HFFc6 (cell line): ENCODE results near the gene DYSF. TPM values are rescaled to one million over a fixed set of nuclear protein-coding genes. Genes with fewer than 3 reads are reported as not detected.

Source experiments
- DNase-seq: peaks from one replicate; pipeline ENCODE4 v3.0.0-alpha.2; 2018
- H3K27ac Mint-ChIP-seq: 2 replicates; pipeline ENCODE4 v1.8.0; 2020; ENCODE audit warnings: mild to moderate bottlenecking, mixed read lengths
- H3K27me3 Mint-ChIP-seq: 2 replicates; pipeline ENCODE4 v1.8.0; 2021; ENCODE audit warnings: mild to moderate bottlenecking, moderate library complexity, mixed read lengths; ENCODE audit not compliant: insufficient read depth
- H3K36me3 Mint-ChIP-seq: 2 replicates; pipeline ENCODE4 v1.8.0; 2021; ENCODE audit warnings: low read depth, mixed read lengths
- H3K4me1 Mint-ChIP-seq: 2 replicates; pipeline ENCODE4 v1.8.0; 2020; ENCODE audit warnings: low read depth, mixed read lengths
- H3K4me3 Mint-ChIP-seq: 2 replicates; pipeline ENCODE4 v1.8.0; 2020; ENCODE audit warnings: mild to moderate bottlenecking, moderate library complexity, mixed read lengths
- H3K9me3 Mint-ChIP-seq: 2 replicates; pipeline ENCODE4 v1.8.0; 2020; ENCODE audit warnings: mild to moderate bottlenecking, mixed read lengths
- CTCF ChIP-seq: fragments of 200-600 bp; sonication (generic); IDR thresholded peaks from 2 replicates; pipeline ENCODE4 v1.5.0; 2021; ENCODE audit warnings: antibody characterized with exemption, mild to moderate bottlenecking
- total RNA-seq, 6 experiments: library from RNA; stranded (reverse); fragmentation: NEBNext Ultra II Directional; extraction: Animal tissue kit (Norgen Biotek cat#: 25700); gene quantifications; 2 replicates in 1 of 6; 3 replicates in 5 of 6; pipeline ENCODE4 v1.2.3, GENCODE V29; 2021

The DYSF gene
- total RNA-seq, 6 experiments from 2014 or later: 0.07 to 0.57 (median 0.32) TPM

GRCh38 chr2:71722286-71722685, 268.9 kb downstream of the DYSF start:
- H3K4me3 Mint-ChIP-seq: no peak overlapping the region
- no peak for DNase-seq
- TF ChIP-seq CTCF: no peak
- peaks cover 45% of the 10 kb centered on the region; the same call in 1 of the 2 replicates for H3K4me1 Mint-ChIP-seq
- H3K27ac Mint-ChIP-seq: no peak overlapping the region
- peaks cover 5% of the 10 kb centered on the region for H3K9me3 Mint-ChIP-seq
- H3K27me3 Mint-ChIP-seq: no peaks in the 10 kb centered on the region; the same call in 1 of the 2 replicates
- no peaks in the 10 kb centered on the region; the same call in 1 of the 2 replicates for H3K36me3 Mint-ChIP-seq

GRCh38 chr2:71724793-71725192, 271.4 kb downstream of the DYSF start:
- H3K9me3 Mint-ChIP-seq: peaks cover 5% of the 10 kb centered on the region
- no peaks in the 10 kb centered on the region; the same call in 1 of the 2 replicates for H3K36me3 Mint-ChIP-seq
- peaks cover 20% of the 10 kb centered on the region; the same call in 1 of the 2 replicates for H3K4me1 Mint-ChIP-seq
- peaks cover 9% of the 10 kb centered on the region for H3K27me3 Mint-ChIP-seq
- TF ChIP-seq CTCF: no peak
- H3K27ac Mint-ChIP-seq: no peak overlapping the region
- no peak overlapping the region for H3K4me3 Mint-ChIP-seq
- DNase-seq: no peak

GRCh38 chr2:71725836-71726235, 272.5 kb downstream of the DYSF start:
- no peak for TF ChIP-seq CTCF
- Mint-ChIP-seq H3K27me3 (peaks cover 13% of the 10 kb centered on the region), H3K9me3 (peaks cover 5% of the 10 kb centered on the region), H3K27ac (no peak overlapping the region), H3K36me3 (no peaks in the 10 kb centered on the region; the same call in 1 of the 2 replicates), H3K4me3 (no peak overlapping the region), H3K4me1 (peaks cover 9% of the 10 kb centered on the region; the same call in 1 of the 2 replicates)
- DNase-seq: no peak

GRCh38 chr2:71727562-71727961, 274.2 kb downstream of the DYSF start:
- Mint-ChIP-seq H3K27ac (no peak overlapping the region), H3K9me3 (peaks cover 5% of the 10 kb centered on the region)
- DNase-seq: no peak

GRCh38 chr2:71728036-71728435, 274.7 kb downstream of the DYSF start:
- peaks cover 5% of the 10 kb centered on the region for H3K9me3 Mint-ChIP-seq
- H3K27me3 Mint-ChIP-seq: peaks cover 29% of the 10 kb centered on the region
- H3K27ac Mint-ChIP-seq: no peak overlapping the region
- TF ChIP-seq CTCF: no peak
- H3K4me3 Mint-ChIP-seq: no peak overlapping the region
- DNase-seq: no peak
- no peaks in the 10 kb centered on the region for H3K36me3 Mint-ChIP-seq
- no peaks in the 10 kb centered on the region for H3K4me1 Mint-ChIP-seq

More at GRCh38 chr2:71727562-71727961, 274.2 kb downstream of the DYSF start:
- no peaks in the 10 kb centered on the region for H3K4me1 Mint-ChIP-seq
- no peak overlapping the region for H3K4me3 Mint-ChIP-seq
- no peak for TF ChIP-seq CTCF
- no peaks in the 10 kb centered on the region for H3K36me3 Mint-ChIP-seq
- H3K27me3 Mint-ChIP-seq: peaks cover 27% of the 10 kb centered on the region
